ENCODE measurements around the gene SPATA19.
A peak's percentile ranks its signal among the peaks of the same experiment; 100 is the strongest.

Gene SPATA19

GRCh38 chr11:133845413-133845812 lies at the start of gene SPATA19:
Gene SPATA19 (minus strand): TSS chr11:133845513. CDS start chr11:133845446, 67 bp downstream.
- DNase-seq (ENCODE audit: low read depth), result no peak
- TF ChIP-seq CTCF (conservative IDR thresholded peaks at IDR 0.05; ENCODE audit: low read depth, low read length), result no peak
- no peak within 1 kb of the TSS for H3K4me3 ChIP-seq (ENCODE audit: low read length)

- DNase-seq (ENCODE audit: low read depth), result peak; percentile 16
- no peak for TF ChIP-seq CTCF (conservative IDR thresholded peaks at IDR 0.05; ENCODE audit: low read depth, low read length)
- no peak overlapping the region for H3K4me3 ChIP-seq (ENCODE audit: low read length)
Observed at GRCh38 chr11:133895061-133895479, 49.8 kb upstream of the SPATA19 start.

GRCh38 chr11:133893381-133893780 lies 48.1 kb upstream of the SPATA19 start:
- TF ChIP-seq CTCF (conservative IDR thresholded peaks at IDR 0.05; ENCODE audit: low read depth, low read length), result no peak
- no peak for DNase-seq (ENCODE audit: low read depth)
- no peak overlapping the region for H3K4me3 ChIP-seq (ENCODE audit: low read length)

GRCh38 chr11:133892584-133893380 lies 47.5 kb upstream of the SPATA19 start:
- no peak overlapping the region for H3K4me3 ChIP-seq (ENCODE audit: low read length)
- TF ChIP-seq CTCF (conservative IDR thresholded peaks at IDR 0.05; ENCODE audit: low read depth, low read length), result no peak
- DNase-seq (ENCODE audit: low read depth), result no peak

GRCh38 chr11:133892126-133892525 lies 46.8 kb upstream of the SPATA19 start:
- no peak for DNase-seq (ENCODE audit: low read depth)
- no peak overlapping the region for H3K4me3 ChIP-seq (ENCODE audit: low read length)
- TF ChIP-seq CTCF (conservative IDR thresholded peaks at IDR 0.05; ENCODE audit: low read depth, low read length), result no peak

- DNase-seq (ENCODE audit: low read depth), result no peak
- no peak overlapping the region for H3K4me3 ChIP-seq (ENCODE audit: low read length)
- no peak for TF ChIP-seq CTCF (conservative IDR thresholded peaks at IDR 0.05; ENCODE audit: low read depth, low read length)
Observed at GRCh38 chr11:133889893-133890292, 44.6 kb upstream of the SPATA19 start.

- no peak for DNase-seq (ENCODE audit: low read depth)
- no peak overlapping the region for H3K4me3 ChIP-seq (ENCODE audit: low read length)
- no peak for TF ChIP-seq CTCF (conservative IDR thresholded peaks at IDR 0.05; ENCODE audit: low read depth, low read length)
Observed at GRCh38 chr11:133889188-133889587, 43.9 kb upstream of the SPATA19 start.

Data from retinal pigment epithelial cell (primary cell).